Stimulated activated CD8-positive, alpha-beta memory T cell treated with anti-CD3 and anti-CD28 coated beads, Interleukin-7, amount 100 ng/mL, for 4 hours (primary cell): ENCODE measurements around the gene ZNF765.
"Not testable (repeated sequence)": the region's sequence is repeated elsewhere in the genome, so short reads cannot be mapped to it uniquely, and the experiment has no call there.

ENCODE experiments used
- DNase-seq, 2 donors: peaks; one replicate each; pipeline ENCODE4 v3.0.0-alpha.2; 2020; ENCODE audit warnings: low read depth in 2 of 2

ZNF765 gene

GRCh38 chr19:53394974-53395839, at the start of gene ZNF765:
ZNF765 (plus strand) TSS chr19:53395149; CDS start chr19:53398016, 2,867 bp downstream.
- peak; percentile 94 for DNase-seq

GRCh38 chr19:53355739-53356138, 39.2 kb upstream of the ZNF765 start:
- DNase-seq: no peak

DNA sequence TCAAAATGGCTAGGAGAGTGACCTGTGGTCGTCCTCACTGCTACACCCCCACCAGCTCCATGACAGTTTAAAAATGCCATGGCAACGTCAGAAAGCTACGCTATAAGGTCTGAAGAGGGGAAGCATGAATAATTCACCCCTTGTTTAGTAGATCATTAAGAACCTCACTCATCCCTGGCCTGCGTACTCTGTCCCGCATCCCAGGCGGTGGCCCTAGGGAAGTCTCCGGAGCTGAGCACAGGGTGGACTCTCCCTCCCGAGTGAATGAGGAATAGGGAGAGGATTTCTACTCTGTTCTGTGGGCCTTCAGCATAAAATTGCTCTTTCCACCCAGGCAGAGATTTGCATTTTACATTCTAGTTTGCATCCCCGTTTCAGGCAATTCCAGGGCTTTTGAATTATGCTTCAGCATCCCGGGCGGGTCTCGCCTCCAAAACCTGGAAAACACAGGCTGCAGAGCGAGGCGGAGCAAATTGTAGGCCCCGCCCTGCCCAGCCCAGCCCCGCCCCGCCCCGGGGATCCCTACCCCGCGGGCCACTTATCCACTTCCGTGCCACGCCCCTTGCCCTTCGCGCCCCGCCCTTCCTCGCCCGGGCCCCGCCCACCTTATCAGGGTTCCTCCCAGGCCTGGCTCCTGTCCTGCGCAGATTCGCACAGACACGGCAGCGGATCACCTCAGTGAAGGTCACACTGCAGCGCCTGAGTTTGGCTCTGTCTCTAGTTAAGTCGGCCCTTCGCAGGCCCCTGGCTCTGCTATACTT, 36.9 kb upstream of the ZNF765 start:
- no peak for DNase-seq

DNA sequence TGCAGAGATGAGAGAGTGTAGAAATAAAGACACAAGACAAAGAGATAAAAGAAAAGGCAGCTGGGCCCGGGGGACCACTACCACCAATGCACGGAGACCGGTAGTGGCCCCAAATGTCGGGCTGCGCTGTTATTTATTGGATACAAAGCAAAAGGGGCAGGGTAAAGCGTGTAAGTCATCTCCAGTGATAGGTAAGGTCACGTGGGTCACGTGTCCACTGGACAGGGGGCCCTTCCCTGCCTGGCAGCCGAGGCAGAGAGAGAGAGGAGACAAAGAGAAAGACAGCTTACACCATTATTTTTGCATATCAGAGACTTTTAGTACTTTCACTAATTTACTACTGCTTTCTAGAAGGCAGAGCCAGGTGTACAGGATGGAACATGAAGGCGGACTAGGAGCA, 34.9 kb upstream of the ZNF765 start:
- not testable (repeated sequence) for DNase-seq

GRCh38 chr19:53365134-53365898, 29.6 kb upstream of the ZNF765 start, which contains the start of gene ZNF525:
ZNF525 (plus strand) TSS chr19:53365705; CDS start chr19:53372282, 6,577 bp downstream.
- DNase-seq: peak; percentile 93 to 95

GRCh38 chr19:53365899-53366493, 29.0 kb upstream of the ZNF765 start:
- DNase-seq: peak in 1 of 2 donors; percentile 28

GRCh38 chr19:53372196-53372595, 22.8 kb upstream of the ZNF765 start:
- no peak for DNase-seq

- no peak for DNase-seq
Measured at GRCh38 chr19:53374288-53374687, 20.7 kb upstream of the ZNF765 start.

- no peak for DNase-seq
Measured at GRCh38 chr19:53374743-53375142, 20.2 kb upstream of the ZNF765 start.

- DNase-seq: no peak
Measured at GRCh38 chr19:53381376-53381775, 13.6 kb upstream of the ZNF765 start.

DNA sequence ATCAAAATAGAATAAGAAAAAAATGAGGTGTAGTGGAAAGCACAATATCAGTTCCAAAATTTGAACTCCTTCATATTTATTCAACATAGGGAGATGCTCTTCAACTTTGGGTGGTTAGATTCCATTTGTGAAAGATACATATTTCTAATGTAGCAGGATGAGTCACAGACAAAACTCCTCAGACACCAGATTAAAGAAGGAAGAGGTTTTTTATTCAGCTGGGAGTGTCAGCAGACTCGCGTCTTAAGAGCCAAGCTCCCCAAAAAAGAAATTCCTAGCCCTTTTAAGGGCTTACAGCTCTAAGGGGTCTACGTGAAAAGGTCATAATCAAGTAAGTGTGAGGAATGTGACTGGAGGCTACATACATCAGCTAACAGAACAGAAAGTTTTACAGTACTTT, 6.8 kb upstream of the ZNF765 start:
- DNase-seq: no peak

DNA sequence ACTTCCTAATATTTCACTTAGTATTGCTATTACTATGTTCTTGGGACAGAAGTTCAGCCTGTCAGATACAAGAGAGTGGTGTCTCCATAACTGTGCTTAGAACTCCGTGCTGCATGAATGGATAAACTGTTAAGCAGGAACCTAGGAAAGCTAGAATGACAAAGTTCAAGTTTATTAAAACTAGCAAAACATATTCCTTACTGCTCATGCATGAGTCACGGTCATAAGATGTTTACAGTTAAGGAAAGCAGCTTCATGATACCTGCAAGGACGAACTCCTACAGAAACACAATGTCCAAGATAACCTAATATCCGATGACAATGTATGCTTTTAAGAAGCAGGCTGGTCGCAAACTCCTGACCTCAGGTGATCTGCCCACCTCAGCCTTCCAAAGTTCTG, 6.0 kb upstream of the ZNF765 start:
- no peak for DNase-seq

DNA sequence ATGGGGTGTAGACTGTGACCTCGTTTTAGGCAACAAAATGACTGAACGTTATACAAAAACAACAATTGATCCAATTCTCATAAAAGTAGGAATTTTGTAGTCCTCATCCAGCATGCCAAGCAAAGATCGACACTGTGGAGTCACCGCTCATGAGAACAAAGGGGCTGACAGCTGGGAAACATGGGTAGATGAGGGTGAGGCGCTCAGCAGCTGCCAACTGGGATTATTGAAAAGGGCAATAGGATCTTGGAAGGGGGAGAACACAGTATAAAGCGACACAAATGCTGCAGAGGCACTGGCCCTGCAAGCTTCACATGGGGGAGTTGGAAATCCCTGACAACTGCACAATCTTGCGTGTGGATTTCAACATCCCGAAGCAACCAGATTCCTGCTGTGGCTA, 5.4 kb upstream of the ZNF765 start:
- no peak for DNase-seq

DNA sequence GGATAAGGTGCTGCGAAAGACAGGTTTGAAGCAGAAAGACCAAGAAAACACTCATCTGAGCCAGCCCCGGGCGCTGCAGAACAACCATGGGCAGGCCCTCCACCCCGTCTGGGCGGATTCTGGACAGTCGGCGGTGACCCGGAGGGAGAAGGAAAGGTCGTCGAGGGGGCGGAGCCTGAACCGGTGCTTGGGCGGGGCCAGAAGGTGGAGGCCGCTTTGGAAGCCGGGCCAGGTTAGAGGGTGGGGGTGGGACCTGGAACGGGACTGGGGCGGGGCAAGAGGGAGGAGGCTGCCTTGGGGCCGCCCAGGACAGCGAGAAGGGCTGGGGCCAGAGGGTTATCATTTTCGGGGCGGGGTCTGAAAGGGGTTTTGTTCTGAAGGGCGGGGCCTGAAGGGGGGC, 5.0 kb upstream of the ZNF765 start:
- DNase-seq: no peak

GRCh38 chr19:53394522-53394973, 401 bp upstream of the ZNF765 start:
- DNase-seq: no peak

- DNase-seq: not testable (repeated sequence)
Measured at GRCh38 chr19:53395840-53396524, 1.0 kb downstream of the ZNF765 start.

GRCh38 chr19:53396525-53396868, 1.5 kb downstream of the ZNF765 start:
- no peak for DNase-seq

GRCh38 chr19:53397918-53398317, 3.0 kb downstream of the ZNF765 start:
- DNase-seq: not testable (repeated sequence)

- no peak for DNase-seq
Measured at GRCh38 chr19:53409505-53410204, 14.7 kb downstream of the ZNF765 start.
